Lung (tissue), 12 donors: Measurements from ENCODE around the gene ACP7. TPM values are rescaled to one million over a fixed set of nuclear protein-coding genes. Genes with fewer than 3 reads are reported as not detected.

ENCODE experiments used
- ATAC-seq: fragments of 200-7000 bp; cut with Tn5 transposase; one replicate; pipeline ENCODE4 v1.9.1; 2020; ENCODE audit warnings: moderate number of reproducible peaks; ENCODE audit not compliant: insufficient read depth, low FRiP score
- DNase-seq, 3 donors: peaks; one replicate each; pipeline ENCODE4 v3.0.0-alpha.2; 2013 to 2017
- H3K27ac ChIP-seq, 2 donors: one replicate each; pipeline ENCODE4 v1.5.1; 2013; ENCODE audit warnings: mild to moderate bottlenecking in 2 of 2, moderate library complexity in 2 of 2, control low read depth in 1 of 2, inconsistent platforms in 1 of 2, low read depth in 1 of 2, low read length in 1 of 2
- H3K27me3 ChIP-seq, 3 donors: one replicate each; pipeline ENCODE4 v1.5.1; 2013; ENCODE audit warnings: low read length in 2 of 3; ENCODE audit not compliant: control insufficient read depth in 3 of 3, insufficient read depth in 3 of 3
- H3K36me3 ChIP-seq, 4 donors: one replicate each; pipeline ENCODE4 v1.5.1; 2013; ENCODE audit warnings: low read length in 4 of 4, mild to moderate bottlenecking in 1 of 4, moderate library complexity in 1 of 4; ENCODE audit not compliant: control insufficient read depth in 4 of 4, insufficient read depth in 4 of 4
- H3K4me1 ChIP-seq, 5 donors: one replicate each; pipeline ENCODE4 v1.5.1; 2013; ENCODE audit warnings: low read length in 5 of 5, mild to moderate bottlenecking in 2 of 5, moderate library complexity in 1 of 5; ENCODE audit not compliant: control insufficient read depth in 5 of 5, insufficient read depth in 5 of 5
- H3K4me3 ChIP-seq: one replicate; pipeline ENCODE4 v1.5.1; 2013; ENCODE audit warnings: mild to moderate bottlenecking, control low read depth, moderate library complexity
- H3K9ac ChIP-seq, 2 donors: one replicate each; pipeline ENCODE4 v1.5.1; 2013; ENCODE audit warnings: low read length in 2 of 2, control low read depth in 1 of 2; ENCODE audit not compliant: insufficient read depth in 1 of 2
- H3K9me3 ChIP-seq, 4 donors: one replicate each; pipeline ENCODE4 v1.5.1; 2013; ENCODE audit warnings: low read length in 3 of 4, mild to moderate bottlenecking in 1 of 4, moderate library complexity in 1 of 4; ENCODE audit not compliant: control insufficient read depth in 4 of 4, insufficient read depth in 3 of 4
- WGBS, 2 donors: extraction: QIAGEN DNeasy Blood & Tissue Kit; methylation state at CpG; one replicate each; pipeline ENCODE4 v1.1.7; 2013; 5-methylcytosine and 5-hydroxymethylcytosine counted together
- polyA plus RNA-seq, 2 donors: library from polyadenylated mRNA; stranded (reverse); fragments of 200-250 nt; gene quantifications; one replicate each; pipeline ENCODE4 v1.2.1, GENCODE V29; 2013
- total RNA-seq, 2 donors: library from RNA; depleted of rRNA in 1 of 2; stranded (reverse); fragments of >200 nt in 1 of 2; gene quantifications; one replicate each; pipeline ENCODE4 v1.2.1, GENCODE V29; 2014 to 2021
- TF ChIP-seq, protein P1 (sequence below): IDR thresholded peaks from 2 replicates; pipeline ENCODE4 v1.5.1; 2012; ENCODE audit warnings: mild to moderate bottlenecking; ENCODE audit errors: control extremely low read depth, extremely low read depth
- donor health status: control.
- donor health status: control.
- donor health status: Bipolar disorder and iron deficiency.
- donor health status: healthy.
- donor health status: DM: yes; HTN: yes; CAD: no.

Gene ACP7
- total and polyA plus RNA-seq, 4 donors = 0.03 TPM; not detected in 3

DNA sequence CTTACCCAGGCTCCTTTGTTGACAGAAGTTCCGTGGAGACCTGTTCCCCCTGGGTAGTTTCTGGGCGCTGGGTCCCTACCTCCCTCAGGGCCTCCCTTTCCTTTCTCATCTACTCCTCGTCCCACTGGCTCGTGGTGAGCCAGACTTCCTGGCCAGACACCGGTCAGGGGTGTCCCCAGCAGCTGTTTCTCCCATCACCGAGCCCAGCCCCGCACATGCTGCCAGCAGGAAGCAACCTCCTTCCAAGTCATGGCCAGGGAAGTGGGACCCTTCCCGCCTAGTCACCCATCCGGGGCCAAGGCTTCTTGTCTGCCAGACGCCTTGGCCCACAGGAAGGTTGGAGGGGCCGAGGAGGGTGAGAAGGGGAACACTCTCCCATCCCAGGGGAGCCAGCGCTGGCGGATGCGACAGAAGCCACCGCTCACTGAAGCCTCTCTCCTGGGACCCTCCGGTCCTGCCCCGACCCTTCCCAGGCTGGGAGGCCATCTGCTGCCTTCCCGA, 47.1 kb downstream of the ACP7 start:
- Histone ChIP-seq H3K27me3 (no peaks in the 10 kb centered on the region), H3K9me3 (no peaks in the 10 kb centered on the region), H3K9ac (no peak overlapping the region), H3K4me3 (no peak overlapping the region), H3K4me1 (peaks cover 0 to 53% (median 42%) of the 10 kb centered on the region in 5 donors), H3K36me3 (peaks cover 0 to 6% (median 1%) of the 10 kb centered on the region in 4 donors), H3K27ac (peak overlapping the region in 1 of 2 donors; percentile 86)
- WGBS, 2 donors = 33 to 41% methylated on average over 18 of the region's 18 CpGs
- ATAC-seq (no peak), DNase-seq (peak; percentile 38 to 67 (median 55))
- TF ChIP-seq, protein P1, sequence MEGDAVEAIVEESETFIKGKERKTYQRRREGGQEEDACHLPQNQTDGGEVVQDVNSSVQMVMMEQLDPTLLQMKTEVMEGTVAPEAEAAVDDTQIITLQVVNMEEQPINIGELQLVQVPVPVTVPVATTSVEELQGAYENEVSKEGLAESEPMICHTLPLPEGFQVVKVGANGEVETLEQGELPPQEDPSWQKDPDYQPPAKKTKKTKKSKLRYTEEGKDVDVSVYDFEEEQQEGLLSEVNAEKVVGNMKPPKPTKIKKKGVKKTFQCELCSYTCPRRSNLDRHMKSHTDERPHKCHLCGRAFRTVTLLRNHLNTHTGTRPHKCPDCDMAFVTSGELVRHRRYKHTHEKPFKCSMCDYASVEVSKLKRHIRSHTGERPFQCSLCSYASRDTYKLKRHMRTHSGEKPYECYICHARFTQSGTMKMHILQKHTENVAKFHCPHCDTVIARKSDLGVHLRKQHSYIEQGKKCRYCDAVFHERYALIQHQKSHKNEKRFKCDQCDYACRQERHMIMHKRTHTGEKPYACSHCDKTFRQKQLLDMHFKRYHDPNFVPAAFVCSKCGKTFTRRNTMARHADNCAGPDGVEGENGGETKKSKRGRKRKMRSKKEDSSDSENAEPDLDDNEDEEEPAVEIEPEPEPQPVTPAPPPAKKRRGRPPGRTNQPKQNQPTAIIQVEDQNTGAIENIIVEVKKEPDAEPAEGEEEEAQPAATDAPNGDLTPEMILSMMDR = no peak

DNA sequence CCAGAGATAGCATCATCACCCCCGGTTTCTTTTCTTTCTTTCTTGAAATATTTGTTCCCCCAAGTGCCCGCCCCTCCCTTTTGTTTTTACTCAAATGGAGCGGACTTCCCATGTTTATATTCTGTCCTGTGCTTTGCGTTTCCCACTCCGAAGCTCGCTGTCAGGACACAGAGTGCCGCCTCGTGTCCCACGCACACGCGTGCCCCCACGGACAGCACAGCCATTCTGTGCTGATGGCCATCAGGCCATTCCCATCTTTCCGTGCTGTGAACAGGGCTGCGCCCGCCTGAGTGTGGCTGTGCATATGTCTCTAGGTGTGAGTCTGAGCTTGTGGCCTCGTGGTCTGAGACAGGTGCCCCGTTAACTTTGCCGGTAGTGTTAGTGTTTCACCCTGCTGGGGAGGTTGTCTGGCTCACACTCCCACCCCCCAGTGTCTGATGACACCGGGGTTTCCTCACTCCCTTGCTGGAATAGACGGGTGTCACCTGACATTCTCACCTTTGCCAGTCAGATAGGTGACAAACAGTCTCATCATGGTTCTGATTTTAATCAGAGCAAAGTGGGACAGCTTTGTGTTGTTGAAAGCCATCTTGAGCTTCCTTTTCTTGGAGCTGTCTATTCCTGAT, 48.3 kb downstream of the ACP7 start:
- no peak for DNase-seq
- Histone ChIP-seq H3K27ac (peak overlapping the region in 1 of 2 donors; percentile 86), H3K4me3 (no peak overlapping the region), H3K9ac (no peak overlapping the region), H3K4me1 (peaks cover 0 to 44% (median 39%) of the 10 kb centered on the region in 5 donors), H3K36me3 (peaks cover 0 to 6% (median 1%) of the 10 kb centered on the region in 4 donors), H3K9me3 (no peaks in the 10 kb centered on the region), H3K27me3 (no peaks in the 10 kb centered on the region)
- 60 to 79% methylated on average over 20 of the region's 20 CpGs for WGBS, 2 donors
- ATAC-seq = no peak
- TF ChIP-seq, protein P1 = no peak

DNA sequence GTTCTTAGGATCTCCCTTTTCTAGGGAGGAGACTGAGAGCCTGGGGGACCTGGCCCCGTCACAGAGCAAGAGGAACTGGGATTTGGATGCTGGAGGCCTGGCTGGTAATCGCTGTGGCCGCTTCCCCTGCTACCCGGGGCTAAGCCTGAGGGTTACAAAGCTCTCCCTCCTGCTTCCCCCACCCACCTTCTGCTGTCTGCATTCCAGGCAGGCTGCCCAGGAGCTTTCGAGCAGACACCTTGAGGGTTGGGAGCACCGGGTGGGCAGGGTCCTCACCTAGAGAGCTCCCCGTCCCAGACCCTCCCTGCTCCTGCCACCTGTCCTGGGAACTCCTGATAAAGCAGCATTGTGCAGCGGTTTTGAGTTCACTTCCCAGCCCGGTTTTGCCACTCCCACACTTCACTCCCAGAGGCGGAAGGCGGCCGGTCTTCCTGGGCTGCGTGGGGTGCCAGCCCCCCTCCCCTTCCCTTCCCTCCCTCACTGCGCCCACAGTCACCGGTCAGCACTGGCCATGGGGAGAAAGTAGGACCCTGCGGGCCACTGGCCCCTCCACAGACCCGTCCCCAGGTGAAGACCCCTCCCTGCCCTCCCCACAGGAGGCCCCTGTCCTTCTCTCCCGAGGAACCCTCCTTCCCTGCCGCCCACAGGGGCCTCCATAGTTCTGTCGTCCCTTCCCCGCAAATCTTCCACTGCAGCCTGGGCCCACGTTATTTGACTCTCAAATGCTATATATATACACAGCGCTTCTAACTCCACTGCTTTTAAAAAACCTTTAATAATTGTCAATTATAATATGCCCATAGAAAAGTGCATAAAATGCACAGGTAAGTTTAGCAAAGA, 49.5 kb downstream of the ACP7 start:
- Histone ChIP-seq H3K4me3 (no peak overlapping the region), H3K27me3 (no peaks in the 10 kb centered on the region), H3K36me3 (peaks cover 0 to 6% (median 1%) of the 10 kb centered on the region in 4 donors), H3K9me3 (no peaks in the 10 kb centered on the region), H3K9ac (no peak overlapping the region), H3K4me1 (peaks cover 0 to 40% (median 33%) of the 10 kb centered on the region in 5 donors), H3K27ac (peak overlapping the region in 1 of 2 donors; percentile 78)
- TF ChIP-seq, protein P1 = no peak
- DNase-seq (peak; percentile 42 to 79 (median 75)), ATAC-seq (peak; percentile 61)
- WGBS, 2 donors = 34 to 46% methylated on average over 21 to 23 of the region's 23 CpGs
